Liver (tissue), 3 donors: ENCODE measurements around the gene LAMTOR2.

Experiments
- FOXA1 ChIP-seq: IDR thresholded peaks from 2 replicates; pipeline ENCODE4 v1.6.1; 2016; ENCODE audit warnings: antibody characterized with exemption
- FOXA2 ChIP-seq: IDR thresholded peaks from 2 replicates; pipeline ENCODE4 v1.6.1; 2016; ENCODE audit warnings: antibody characterized with exemption
- GABPA ChIP-seq, 2 donors: IDR thresholded peaks in 1 of 2; conservative IDR thresholded peaks in 1 of 2; 2 replicates each; pipeline ENCODE4 v1.6.1; 2016; ENCODE audit warnings: antibody characterized with exemption in 2 of 2, mild to moderate bottlenecking in 1 of 2, moderate library complexity in 1 of 2
- HNF4A ChIP-seq, 2 donors: conservative IDR thresholded peaks; 2 replicates each; pipeline ENCODE4 v1.6.1; 2016; ENCODE audit warnings: antibody characterized with exemption in 2 of 2, mild to moderate bottlenecking in 2 of 2
- JUND ChIP-seq, 2 donors: IDR thresholded peaks; 2 replicates each; pipeline ENCODE4 v1.6.1; 2016; ENCODE audit warnings: antibody characterized with exemption in 2 of 2
- NR2F2 ChIP-seq: IDR thresholded peaks from 2 replicates; pipeline ENCODE4 v1.6.1; 2016; ENCODE audit warnings: antibody characterized with exemption
- RAD21 ChIP-seq, 2 donors: IDR thresholded peaks; 2 replicates each; pipeline ENCODE4 v1.6.1; 2016; ENCODE audit warnings: antibody characterized with exemption in 2 of 2, mild to moderate bottlenecking in 2 of 2
- TAF1 ChIP-seq: conservative IDR thresholded peaks from 2 replicates; pipeline ENCODE4 v1.6.1; 2016; ENCODE audit warnings: antibody characterized with exemption, mild to moderate bottlenecking
- YY1 ChIP-seq: IDR thresholded peaks from 2 replicates; pipeline ENCODE4 v1.6.1; 2016; ENCODE audit warnings: antibody characterized with exemption, mild to moderate bottlenecking
- TF ChIP-seq, protein P1 (sequence below): fragments of 150-350 bp; IDR thresholded peaks from 2 replicates; pipeline ENCODE4 v1.5.1; 2017; ENCODE audit warnings: improper control_type of control experiment, low read depth, low read length; ENCODE audit not compliant: missing input control
- TF ChIP-seq, protein P2 (sequence below): IDR thresholded peaks from 2 replicates; pipeline ENCODE4 v1.6.1; 2016; ENCODE audit warnings: antibody characterized with exemption, mild to moderate bottlenecking
- TF ChIP-seq, protein P3 (sequence below): IDR thresholded peaks from 2 replicates; pipeline ENCODE4 v1.6.1; 2016; ENCODE audit warnings: antibody characterized with exemption
- TF ChIP-seq, protein P4 (sequence below): IDR thresholded peaks from 2 replicates; pipeline ENCODE4 v1.6.1; 2016; ENCODE audit warnings: antibody characterized with exemption
- TF ChIP-seq, protein P5 (sequence below): IDR thresholded peaks from 2 replicates; pipeline ENCODE4 v1.6.1; 2016; ENCODE audit warnings: antibody characterized with exemption
- donor health status: healthy.
- donor health status: healthy.

DNA sequence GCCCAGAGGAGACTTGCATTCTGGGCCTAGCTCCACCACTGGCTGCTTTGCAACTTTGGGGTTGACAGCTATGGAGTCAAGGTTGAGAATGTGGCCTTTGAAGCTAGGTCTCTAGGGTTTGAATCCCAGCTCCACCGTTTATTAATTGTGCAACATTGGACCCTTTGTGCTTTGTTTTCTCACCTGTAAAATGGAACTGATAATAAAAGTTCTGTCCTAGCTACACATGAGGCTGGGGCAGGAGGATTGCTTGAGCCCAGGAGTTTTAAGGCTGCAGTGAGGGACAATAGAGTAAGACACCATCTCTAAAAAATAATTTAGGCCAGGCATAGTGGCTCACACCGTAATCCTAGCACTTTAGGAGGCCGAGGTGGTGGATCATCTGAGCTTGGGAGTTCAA, 44.7 kb downstream of the LAMTOR2 start:
- TF ChIP-seq, protein P1, sequence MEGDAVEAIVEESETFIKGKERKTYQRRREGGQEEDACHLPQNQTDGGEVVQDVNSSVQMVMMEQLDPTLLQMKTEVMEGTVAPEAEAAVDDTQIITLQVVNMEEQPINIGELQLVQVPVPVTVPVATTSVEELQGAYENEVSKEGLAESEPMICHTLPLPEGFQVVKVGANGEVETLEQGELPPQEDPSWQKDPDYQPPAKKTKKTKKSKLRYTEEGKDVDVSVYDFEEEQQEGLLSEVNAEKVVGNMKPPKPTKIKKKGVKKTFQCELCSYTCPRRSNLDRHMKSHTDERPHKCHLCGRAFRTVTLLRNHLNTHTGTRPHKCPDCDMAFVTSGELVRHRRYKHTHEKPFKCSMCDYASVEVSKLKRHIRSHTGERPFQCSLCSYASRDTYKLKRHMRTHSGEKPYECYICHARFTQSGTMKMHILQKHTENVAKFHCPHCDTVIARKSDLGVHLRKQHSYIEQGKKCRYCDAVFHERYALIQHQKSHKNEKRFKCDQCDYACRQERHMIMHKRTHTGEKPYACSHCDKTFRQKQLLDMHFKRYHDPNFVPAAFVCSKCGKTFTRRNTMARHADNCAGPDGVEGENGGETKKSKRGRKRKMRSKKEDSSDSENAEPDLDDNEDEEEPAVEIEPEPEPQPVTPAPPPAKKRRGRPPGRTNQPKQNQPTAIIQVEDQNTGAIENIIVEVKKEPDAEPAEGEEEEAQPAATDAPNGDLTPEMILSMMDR = no peak
- TF ChIP-seq GABPA (IDR thresholded peaks at IDR 0.05 in 1 of 2, conservative IDR thresholded peaks at IDR 0.05 in 1 of 2) (no peak), RAD21 (IDR thresholded peaks at IDR 0.05) (no peak), JUND (IDR thresholded peaks at IDR 0.05) (no peak), NR2F2 (no peak), FOXA1 (no peak), YY1 (no peak), TAF1 (no peak), HNF4A (conservative IDR thresholded peaks at IDR 0.05) (no peak), FOXA2 (no peak)
- TF ChIP-seq, protein P2, sequence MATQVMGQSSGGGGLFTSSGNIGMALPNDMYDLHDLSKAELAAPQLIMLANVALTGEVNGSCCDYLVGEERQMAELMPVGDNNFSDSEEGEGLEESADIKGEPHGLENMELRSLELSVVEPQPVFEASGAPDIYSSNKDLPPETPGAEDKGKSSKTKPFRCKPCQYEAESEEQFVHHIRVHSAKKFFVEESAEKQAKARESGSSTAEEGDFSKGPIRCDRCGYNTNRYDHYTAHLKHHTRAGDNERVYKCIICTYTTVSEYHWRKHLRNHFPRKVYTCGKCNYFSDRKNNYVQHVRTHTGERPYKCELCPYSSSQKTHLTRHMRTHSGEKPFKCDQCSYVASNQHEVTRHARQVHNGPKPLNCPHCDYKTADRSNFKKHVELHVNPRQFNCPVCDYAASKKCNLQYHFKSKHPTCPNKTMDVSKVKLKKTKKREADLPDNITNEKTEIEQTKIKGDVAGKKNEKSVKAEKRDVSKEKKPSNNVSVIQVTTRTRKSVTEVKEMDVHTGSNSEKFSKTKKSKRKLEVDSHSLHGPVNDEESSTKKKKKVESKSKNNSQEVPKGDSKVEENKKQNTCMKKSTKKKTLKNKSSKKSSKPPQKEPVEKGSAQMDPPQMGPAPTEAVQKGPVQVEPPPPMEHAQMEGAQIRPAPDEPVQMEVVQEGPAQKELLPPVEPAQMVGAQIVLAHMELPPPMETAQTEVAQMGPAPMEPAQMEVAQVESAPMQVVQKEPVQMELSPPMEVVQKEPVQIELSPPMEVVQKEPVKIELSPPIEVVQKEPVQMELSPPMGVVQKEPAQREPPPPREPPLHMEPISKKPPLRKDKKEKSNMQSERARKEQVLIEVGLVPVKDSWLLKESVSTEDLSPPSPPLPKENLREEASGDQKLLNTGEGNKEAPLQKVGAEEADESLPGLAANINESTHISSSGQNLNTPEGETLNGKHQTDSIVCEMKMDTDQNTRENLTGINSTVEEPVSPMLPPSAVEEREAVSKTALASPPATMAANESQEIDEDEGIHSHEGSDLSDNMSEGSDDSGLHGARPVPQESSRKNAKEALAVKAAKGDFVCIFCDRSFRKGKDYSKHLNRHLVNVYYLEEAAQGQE = no peak
- TF ChIP-seq, protein P3, sequence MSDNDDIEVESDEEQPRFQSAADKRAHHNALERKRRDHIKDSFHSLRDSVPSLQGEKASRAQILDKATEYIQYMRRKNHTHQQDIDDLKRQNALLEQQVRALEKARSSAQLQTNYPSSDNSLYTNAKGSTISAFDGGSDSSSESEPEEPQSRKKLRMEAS = no peak
- TF ChIP-seq, protein P4, sequence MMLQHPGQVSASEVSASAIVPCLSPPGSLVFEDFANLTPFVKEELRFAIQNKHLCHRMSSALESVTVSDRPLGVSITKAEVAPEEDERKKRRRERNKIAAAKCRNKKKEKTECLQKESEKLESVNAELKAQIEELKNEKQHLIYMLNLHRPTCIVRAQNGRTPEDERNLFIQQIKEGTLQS = no peak
- TF ChIP-seq, protein P5, sequence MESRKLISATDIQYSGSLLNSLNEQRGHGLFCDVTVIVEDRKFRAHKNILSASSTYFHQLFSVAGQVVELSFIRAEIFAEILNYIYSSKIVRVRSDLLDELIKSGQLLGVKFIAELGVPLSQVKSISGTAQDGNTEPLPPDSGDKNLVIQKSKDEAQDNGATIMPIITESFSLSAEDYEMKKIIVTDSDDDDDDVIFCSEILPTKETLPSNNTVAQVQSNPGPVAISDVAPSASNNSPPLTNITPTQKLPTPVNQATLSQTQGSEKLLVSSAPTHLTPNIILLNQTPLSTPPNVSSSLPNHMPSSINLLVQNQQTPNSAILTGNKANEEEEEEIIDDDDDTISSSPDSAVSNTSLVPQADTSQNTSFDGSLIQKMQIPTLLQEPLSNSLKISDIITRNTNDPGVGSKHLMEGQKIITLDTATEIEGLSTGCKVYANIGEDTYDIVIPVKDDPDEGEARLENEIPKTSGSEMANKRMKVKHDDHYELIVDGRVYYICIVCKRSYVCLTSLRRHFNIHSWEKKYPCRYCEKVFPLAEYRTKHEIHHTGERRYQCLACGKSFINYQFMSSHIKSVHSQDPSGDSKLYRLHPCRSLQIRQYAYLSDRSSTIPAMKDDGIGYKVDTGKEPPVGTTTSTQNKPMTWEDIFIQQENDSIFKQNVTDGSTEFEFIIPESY = no peak
